A673 (cell line): ENCODE data around the gene SALL1.

Experiments
- EZH2 ChIP-seq: fragments of 200-600 bp; sonication (generic); IDR thresholded peaks from 2 replicates; pipeline ENCODE4 v1.6.1; 2017; ENCODE audit warnings: borderline replicate concordance, low read depth, mild to moderate bottlenecking, mixed read lengths, antibody characterized with exemption, low read length; ENCODE audit not compliant: poor library complexity, severe bottlenecking
- TF ChIP-seq, protein P1 (sequence below): fragments of 300-800, 200-600 bp; sonication (generic); conservative IDR thresholded peaks from 2 replicates; pipeline ENCODE4 v1.5.1; 2017; ENCODE audit warnings: low read depth, mild to moderate bottlenecking, antibody characterized with exemption, low read length, moderate library complexity, mixed read lengths

DNA sequence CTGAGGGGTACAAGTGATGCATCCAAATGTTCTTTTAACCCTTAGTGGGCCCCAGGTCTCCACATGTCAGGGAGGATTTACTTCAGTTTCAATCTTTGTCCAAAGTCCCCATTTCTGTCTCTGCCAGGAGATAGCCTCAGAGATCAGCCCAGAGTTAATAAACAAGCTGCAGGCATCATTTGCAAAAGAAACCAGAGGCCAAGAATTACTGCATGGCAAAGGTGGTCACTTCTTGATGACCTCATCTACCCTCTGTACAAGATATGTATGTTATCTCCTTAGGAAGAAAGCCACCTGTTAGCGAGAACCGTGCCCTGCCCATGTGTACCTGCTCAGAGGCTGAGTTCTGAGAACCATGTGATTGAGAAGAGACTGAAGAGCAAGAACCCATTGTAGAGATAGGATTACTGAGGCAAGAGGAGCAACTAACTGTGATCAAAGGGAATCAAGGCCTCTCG lies 40.3 kb downstream of the SALL1 start:
- TF ChIP-seq, protein P1, sequence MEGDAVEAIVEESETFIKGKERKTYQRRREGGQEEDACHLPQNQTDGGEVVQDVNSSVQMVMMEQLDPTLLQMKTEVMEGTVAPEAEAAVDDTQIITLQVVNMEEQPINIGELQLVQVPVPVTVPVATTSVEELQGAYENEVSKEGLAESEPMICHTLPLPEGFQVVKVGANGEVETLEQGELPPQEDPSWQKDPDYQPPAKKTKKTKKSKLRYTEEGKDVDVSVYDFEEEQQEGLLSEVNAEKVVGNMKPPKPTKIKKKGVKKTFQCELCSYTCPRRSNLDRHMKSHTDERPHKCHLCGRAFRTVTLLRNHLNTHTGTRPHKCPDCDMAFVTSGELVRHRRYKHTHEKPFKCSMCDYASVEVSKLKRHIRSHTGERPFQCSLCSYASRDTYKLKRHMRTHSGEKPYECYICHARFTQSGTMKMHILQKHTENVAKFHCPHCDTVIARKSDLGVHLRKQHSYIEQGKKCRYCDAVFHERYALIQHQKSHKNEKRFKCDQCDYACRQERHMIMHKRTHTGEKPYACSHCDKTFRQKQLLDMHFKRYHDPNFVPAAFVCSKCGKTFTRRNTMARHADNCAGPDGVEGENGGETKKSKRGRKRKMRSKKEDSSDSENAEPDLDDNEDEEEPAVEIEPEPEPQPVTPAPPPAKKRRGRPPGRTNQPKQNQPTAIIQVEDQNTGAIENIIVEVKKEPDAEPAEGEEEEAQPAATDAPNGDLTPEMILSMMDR: no peak
- no peak for TF ChIP-seq EZH2
